H1 (cell line): Measurements from ENCODE around the gene ELOF1. TPM values are rescaled to one million over a fixed set of nuclear protein-coding genes. Genes with fewer than 3 reads are reported as not detected.

ENCODE experiments used
- ATF2 ChIP-seq: IDR thresholded peaks from 2 replicates; pipeline ENCODE4 v1.6.1; 2012; ENCODE audit warnings: low read length, inconsistent platforms
- ATF3 ChIP-seq: IDR thresholded peaks from 2 replicates; pipeline ENCODE4 v1.6.1; 2011; ENCODE audit warnings: low read depth, mild to moderate bottlenecking, low read length; ENCODE audit not compliant: insufficient read depth
- EGR1 ChIP-seq: IDR thresholded peaks from 2 replicates; pipeline ENCODE4 v1.6.1; 2011; ENCODE audit warnings: low read depth, low read length, borderline replicate concordance
- KDM1A ChIP-seq: fragments of 200-600, 300-600 bp; sonication (generic); IDR thresholded peaks from 2 replicates; pipeline ENCODE4 v1.7.1; 2016; ENCODE audit warnings: mild to moderate bottlenecking, low read length, borderline replicate concordance
- KDM4A ChIP-seq: IDR thresholded peaks from one replicate; pipeline ENCODE4 v1.7.1; 2012; ENCODE audit warnings: low read depth, mild to moderate bottlenecking, moderate library complexity, low read length, inconsistent platforms; ENCODE audit not compliant: severe bottlenecking
- POLR2AphosphoS5 ChIP-seq: IDR thresholded peaks from 2 replicates; pipeline ENCODE4 v1.6.1; 2011; ENCODE audit warnings: low read depth, low read length
- RBBP5 ChIP-seq: IDR thresholded peaks from 2 replicates; pipeline ENCODE4 v1.7.1; 2012; ENCODE audit warnings: low read depth, mild to moderate bottlenecking, inconsistent platforms, low read length, moderate library complexity, borderline replicate concordance
- RNF2 ChIP-seq: fragments of 200-900, 300-1000 bp; sonication (generic); IDR thresholded peaks from 2 replicates; pipeline ENCODE4 v1.7.1; 2016; ENCODE audit warnings: borderline replicate concordance, low read depth, mild to moderate bottlenecking, antibody characterized with exemption, low read length; ENCODE audit not compliant: poor library complexity, severe bottlenecking; ENCODE audit errors: missing control alignments
- SAP30 ChIP-seq: fragments of 300-600 bp; sonication (generic); IDR thresholded peaks from 2 replicates; pipeline ENCODE4 v1.7.1; 2012; ENCODE audit warnings: low read length, moderate library complexity, mild to moderate bottlenecking, inconsistent platforms; ENCODE audit not compliant: insufficient read depth, insufficient replicate concordance
- SUZ12 ChIP-seq: fragments of 200-600 bp; sonication (generic); IDR thresholded peaks from 2 replicates; pipeline ENCODE4 v1.6.1; 2012; ENCODE audit warnings: mild to moderate bottlenecking, inconsistent platforms, low read length, moderate library complexity, mixed read lengths
- TCF12 ChIP-seq: IDR thresholded peaks from 2 replicates; pipeline ENCODE4 v1.6.1; 2011; ENCODE audit warnings: low read depth, mild to moderate bottlenecking, low read length
- polyA plus RNA-seq, 7 experiments: library from polyadenylated mRNA; depleted of rRNA in 3 of 7; stranded (reverse) in 5 of 7; unstranded in 2 of 7; fragments of >200 nt in 5 of 7; fragments of 200-250 nt in 2 of 7; gene quantifications; 1 replicate in 5 of 7; 2 replicates in 1 of 7; 4 replicates in 1 of 7; pipeline versions ENCODE4 v1.2.1 to v1.2.3, GENCODE V29; 2011 to 2013; ENCODE audit warnings: missing spikeins in 2 of 7, mixed read lengths in 2 of 7
- total RNA-seq: library from RNA; stranded (reverse); fragmentation: NEBNext Ultra II Directional; extraction: Animal tissue kit (Norgen Biotek cat#: 25700); gene quantifications from 2 replicates; pipeline ENCODE4 v1.2.1, GENCODE V29; 2021

Gene ELOF1
- total and polyA plus RNA-seq, 2 of the 8 experiments (the other 6 are each of a cell fraction or from before 2014, with no cell fraction given): 84.2 to 101 TPM

DNA sequence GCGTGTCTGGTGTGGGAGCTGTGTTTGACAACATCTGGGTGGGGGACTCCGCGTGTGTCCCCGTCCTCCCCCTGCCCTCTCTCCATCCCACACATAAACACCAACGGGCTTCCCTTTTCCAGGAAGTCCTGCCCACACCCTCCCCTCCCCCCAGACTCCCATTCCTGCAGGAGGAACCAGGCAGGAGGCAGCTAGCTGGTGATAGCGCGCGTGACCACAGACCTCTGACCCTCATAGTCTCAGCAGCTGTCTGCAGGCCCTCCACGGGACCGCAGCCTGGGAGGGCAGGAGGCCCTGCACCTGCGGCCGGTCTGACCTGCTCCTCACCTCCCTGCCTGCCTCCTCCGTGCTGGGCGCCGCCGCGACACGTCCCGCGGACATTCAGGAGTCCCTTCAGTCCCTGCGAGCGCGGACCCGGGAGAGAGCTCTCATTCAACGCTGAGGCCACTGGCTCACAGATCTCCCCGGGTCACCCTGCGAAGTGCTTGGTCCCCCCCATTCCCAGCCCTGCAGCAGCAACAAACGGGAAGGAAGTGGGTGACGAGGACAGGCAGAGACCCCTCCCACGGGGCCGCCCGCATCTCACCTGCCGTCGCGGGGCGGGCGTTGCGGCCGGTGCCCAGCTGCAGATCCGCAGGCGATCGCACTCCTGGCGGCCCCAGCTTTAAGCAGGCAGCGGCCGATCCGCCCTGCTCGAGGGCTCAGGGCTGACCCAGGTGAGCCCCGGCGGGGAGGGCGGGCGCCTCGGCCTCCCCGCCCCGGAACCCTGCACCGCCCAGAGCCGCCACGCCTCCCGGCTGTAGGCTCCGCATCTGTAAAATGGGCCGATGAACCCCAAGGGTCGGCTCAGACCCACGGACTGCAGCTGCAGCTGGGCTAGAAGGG is 19.5 kb upstream of the ELOF1 start (continued):
- TF ChIP-seq ATF3 (no peak), TCF12 (no peak), SAP30 (no peak), EGR1 (no peak), ATF2 (no peak), RBBP5 (0 out of 2 replicates have a peak, but pooled peaks have one; percentile 48), KDM4A (peak; percentile 59), RNF2 (no peak), SUZ12 (0 out of 2 replicates have a peak, but pooled peaks have one; percentile 37), POLR2AphosphoS5 (no peak; the same call in 1 of the 2 replicates), KDM1A (peak; percentile 81)
